Nephron progenitor cell (in vitro differentiated cells): Measurements from ENCODE around the gene B9D2.
A peak's percentile ranks its signal among the peaks of the same experiment; 100 is the strongest.

ENCODE experiments used
- DNase-seq: peaks from one replicate; pipeline ENCODE4 v3.0.0; 2021
- H3K27ac Mint-ChIP-seq: 2 replicates; pipeline ENCODE4 v1.8.0; 2021; ENCODE audit warnings: mild to moderate bottlenecking, moderate library complexity, mixed read lengths
- H3K27me3 Mint-ChIP-seq: 2 replicates; pipeline ENCODE4 v1.8.0; 2021; ENCODE audit warnings: mild to moderate bottlenecking, low read depth, mixed read lengths; ENCODE audit not compliant: poor library complexity
- H3K36me3 Mint-ChIP-seq: 2 replicates; pipeline ENCODE4 v1.8.0; 2021; ENCODE audit warnings: low read depth, mixed read lengths
- H3K4me1 Mint-ChIP-seq: 2 replicates; pipeline ENCODE4 v1.8.0; 2021; ENCODE audit warnings: mixed read lengths
- H3K4me3 Mint-ChIP-seq: 2 replicates; pipeline ENCODE4 v1.8.0; 2021; ENCODE audit warnings: mild to moderate bottlenecking, moderate library complexity, mixed read lengths
- H3K9me3 Mint-ChIP-seq: 2 replicates; pipeline ENCODE4 v1.8.0; 2021; ENCODE audit warnings: mild to moderate bottlenecking, moderate library complexity, mixed read lengths
- CTCF ChIP-seq: fragments of 200-600 bp; sonication (generic); IDR thresholded peaks from 2 replicates; pipeline ENCODE4 v1.5.0; 2021; ENCODE audit warnings: antibody characterized with exemption

B9D2 gene

GRCh38 chr19:41397086-41398049 is 33.4 kb upstream of the B9D2 start, which contains the start of the genes BCKDHA and EXOSC5:
Gene BCKDHA (plus strand): TSS chr19:41397818. CDS start chr19:41397828, 10 bp downstream.
Gene EXOSC5 (minus strand): TSS chr19:41397359. CDS start chr19:41397328, 31 bp downstream.
- Mint-ChIP-seq H3K9me3 (no peaks in the 10 kb centered on the region), H3K4me3 (peak within 1 kb of the TSS; percentile 100), H3K27ac (peak within 1 kb of the TSS; percentile 100), H3K4me1 (peaks cover 48% of the 10 kb centered on the region), H3K27me3 (no peaks in the 10 kb centered on the region), H3K36me3 (no peaks in the 10 kb centered on the region)
- no peak for TF ChIP-seq CTCF
- DNase-seq = peak; percentile 98

GRCh38 chr19:41395355-41395754 is 31.4 kb upstream of the B9D2 start:
- Mint-ChIP-seq H3K4me1 (peaks cover 49% of the 10 kb centered on the region), H3K36me3 (peaks cover 12% of the 10 kb centered on the region), H3K9me3 (no peaks in the 10 kb centered on the region), H3K4me3 (peak overlapping the region; percentile 100), H3K27me3 (no peaks in the 10 kb centered on the region), H3K27ac (peak overlapping the region; percentile 37)
- DNase-seq = no peak
- TF ChIP-seq CTCF = no peak

GRCh38 chr19:41392775-41393174 is 28.8 kb upstream of the B9D2 start:
- Mint-ChIP-seq H3K36me3 (peaks cover 16% of the 10 kb centered on the region), H3K4me1 (peaks cover 29% of the 10 kb centered on the region), H3K4me3 (no peak overlapping the region), H3K27me3 (no peaks in the 10 kb centered on the region), H3K9me3 (no peaks in the 10 kb centered on the region), H3K27ac (peak overlapping the region; percentile 73)
- no peak for TF ChIP-seq CTCF
- no peak for DNase-seq

GRCh38 chr19:41391618-41392017 is 27.7 kb upstream of the B9D2 start:
- no peaks in the 10 kb centered on the region for H3K9me3 Mint-ChIP-seq
- H3K4me1 Mint-ChIP-seq = peaks cover 22% of the 10 kb centered on the region
- DNase-seq = no peak
- TF ChIP-seq CTCF = no peak
- H3K27me3 Mint-ChIP-seq = no peaks in the 10 kb centered on the region
- H3K27ac Mint-ChIP-seq = no peak overlapping the region
- H3K4me3 Mint-ChIP-seq = no peak overlapping the region
- peaks cover 16% of the 10 kb centered on the region for H3K36me3 Mint-ChIP-seq

- TF ChIP-seq CTCF = no peak
- no peaks in the 10 kb centered on the region for H3K9me3 Mint-ChIP-seq
Measured at GRCh38 chr19:41386442-41386841, 22.5 kb upstream of the B9D2 start.

More at GRCh38 chr19:41386442-41386841, 22.5 kb upstream of the B9D2 start:
- H3K27me3 Mint-ChIP-seq = no peaks in the 10 kb centered on the region
- peak overlapping the region; percentile 68 for H3K27ac Mint-ChIP-seq
- H3K4me3 Mint-ChIP-seq = no peak overlapping the region
- H3K36me3 Mint-ChIP-seq = peaks cover 23% of the 10 kb centered on the region
- DNase-seq = no peak
- H3K4me1 Mint-ChIP-seq = peaks cover 19% of the 10 kb centered on the region
